Measurements from ENCODE around the gene NBL1. TPM values are rescaled to one million over a fixed set of nuclear protein-coding genes. Genes with fewer than 3 reads are reported as not detected.

The NBL1 gene
- total RNA-seq, 1 donor from 2014 or later = 7.8 TPM

DNA sequence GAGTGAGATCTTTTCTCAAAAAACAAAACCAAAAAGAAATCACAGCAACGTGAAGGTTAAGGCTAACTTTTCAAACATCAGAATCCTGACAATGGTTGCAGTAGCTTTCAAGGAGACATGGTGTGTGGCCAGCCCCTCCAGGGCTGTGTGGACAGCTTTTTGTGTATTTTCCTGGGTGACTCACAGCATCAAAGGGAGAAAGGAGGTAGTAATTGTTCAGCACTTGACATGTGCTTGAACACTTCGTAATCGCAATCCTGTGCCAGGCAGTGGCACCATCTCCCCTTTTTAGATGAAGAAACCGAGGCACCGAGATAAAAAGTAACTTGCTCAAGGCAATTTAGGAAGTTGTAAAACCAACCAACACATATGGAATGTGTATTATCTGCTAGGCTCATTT, 10.3 kb downstream of the NBL1 start:
- Mint-ChIP-seq H3K27me3 (ENCODE audit: low read depth) (peaks cover 2% of the 10 kb centered on the region), H3K4me1 (peaks cover 16% of the 10 kb centered on the region), H3K27ac (ENCODE audit: unreplicated experiment) (peak overlapping the region; percentile 30), H3K9me3 (no peaks in the 10 kb centered on the region), H3K36me3 (ENCODE audit: low read depth) (no peaks in the 10 kb centered on the region), H3K4me3 (no peak overlapping the region)
- no peak for TF ChIP-seq CTCF (conservative IDR thresholded peaks at IDR 0.05)
- DNase-seq (ENCODE audit: low read depth, low spot score) = no peak

DNA sequence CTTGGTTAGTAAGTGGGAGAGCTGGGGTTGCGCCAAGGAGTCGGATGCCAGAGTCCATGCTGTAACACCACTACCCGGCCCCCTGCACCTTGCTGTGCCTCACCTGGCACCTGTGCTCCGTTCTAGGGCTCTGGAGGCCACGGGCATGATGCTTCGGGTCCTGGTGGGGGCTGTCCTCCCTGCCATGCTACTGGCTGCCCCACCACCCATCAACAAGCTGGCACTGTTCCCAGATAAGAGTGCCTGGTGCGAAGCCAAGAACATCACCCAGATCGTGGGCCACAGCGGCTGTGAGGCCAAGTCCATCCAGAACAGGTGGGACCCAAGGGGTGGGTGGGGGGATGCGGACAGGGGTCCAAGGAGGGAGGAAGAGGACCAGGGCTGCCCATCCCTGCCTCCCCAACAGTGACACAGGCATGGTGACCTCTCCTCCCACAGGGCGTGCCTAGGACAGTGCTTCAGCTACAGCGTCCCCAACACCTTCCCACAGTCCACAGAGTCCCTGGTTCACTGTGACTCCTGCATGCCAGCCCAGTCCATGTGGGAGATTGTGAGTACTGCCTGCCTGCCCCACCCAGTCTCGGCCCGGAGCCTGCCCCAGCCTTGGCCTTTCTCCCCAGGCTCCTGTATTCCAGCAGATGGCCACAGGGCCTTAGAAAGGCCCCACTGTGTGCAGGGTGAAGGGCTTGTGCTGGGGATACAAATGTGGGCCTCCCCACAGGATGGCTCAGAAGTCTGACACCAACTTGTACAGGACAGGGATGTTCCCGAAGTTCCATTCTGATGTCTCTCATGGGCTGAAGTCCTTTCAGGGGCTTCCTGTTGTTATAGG, 11.0 kb downstream of the NBL1 start:
- Mint-ChIP-seq H3K27ac (ENCODE audit: unreplicated experiment) (no peak overlapping the region), H3K36me3 (ENCODE audit: low read depth) (no peaks in the 10 kb centered on the region), H3K4me1 (peaks cover 21% of the 10 kb centered on the region), H3K27me3 (ENCODE audit: low read depth) (peaks cover 6% of the 10 kb centered on the region), H3K4me3 (no peak overlapping the region), H3K9me3 (no peaks in the 10 kb centered on the region)
- no peak for DNase-seq (ENCODE audit: low read depth, low spot score)
- no peak for TF ChIP-seq CTCF (conservative IDR thresholded peaks at IDR 0.05)

GRCh38 chr1:19655718-19656080, 11.6 kb downstream of the NBL1 start:
- Mint-ChIP-seq H3K27me3 (ENCODE audit: low read depth) (peaks cover 12% of the 10 kb centered on the region), H3K9me3 (no peaks in the 10 kb centered on the region), H3K4me3 (no peak overlapping the region), H3K4me1 (peaks cover 21% of the 10 kb centered on the region), H3K36me3 (ENCODE audit: low read depth) (no peaks in the 10 kb centered on the region), H3K27ac (ENCODE audit: unreplicated experiment) (peak overlapping the region; percentile 62)
- no peak for TF ChIP-seq CTCF (conservative IDR thresholded peaks at IDR 0.05)
- no peak for DNase-seq (ENCODE audit: low read depth, low spot score)

DNA sequence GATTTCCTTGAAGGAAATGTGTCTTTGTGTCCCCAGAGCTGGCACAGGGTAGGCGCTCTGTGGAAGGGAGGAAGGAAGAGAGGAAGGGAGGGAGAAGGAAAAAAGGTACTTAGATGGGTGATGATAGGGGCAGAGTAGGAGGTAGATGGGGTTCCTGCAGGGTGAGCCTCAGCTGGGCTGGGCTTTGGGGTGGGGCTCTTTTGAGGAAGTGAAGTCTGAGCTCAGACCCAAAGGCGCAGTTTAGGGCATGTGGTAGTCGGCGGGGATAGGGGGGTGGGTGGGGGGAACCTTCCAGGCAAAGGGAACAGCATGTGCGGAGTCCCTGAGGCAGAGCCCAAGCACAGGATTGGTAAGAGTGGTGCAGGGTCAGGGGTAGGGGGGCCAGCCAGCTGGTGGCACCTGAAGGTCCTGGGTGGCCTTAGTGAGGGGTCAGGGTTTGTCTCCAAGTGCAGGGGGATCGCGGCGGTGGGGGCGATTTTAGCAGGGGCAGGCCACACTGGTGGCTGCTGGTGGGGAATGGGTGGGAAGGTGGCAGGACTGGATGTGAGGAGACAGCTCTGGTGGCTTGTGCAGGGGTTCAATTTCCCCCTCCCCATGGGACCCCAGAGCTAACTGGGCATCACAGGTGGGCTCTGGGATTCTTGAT, 12.1 kb downstream of the NBL1 start:
- Mint-ChIP-seq H3K4me3 (no peak overlapping the region), H3K27ac (ENCODE audit: unreplicated experiment) (peak overlapping the region; percentile 62), H3K36me3 (ENCODE audit: low read depth) (no peaks in the 10 kb centered on the region), H3K9me3 (no peaks in the 10 kb centered on the region), H3K4me1 (peaks cover 19% of the 10 kb centered on the region), H3K27me3 (ENCODE audit: low read depth) (peaks cover 17% of the 10 kb centered on the region)
- TF ChIP-seq CTCF (conservative IDR thresholded peaks at IDR 0.05) = no peak
- DNase-seq (ENCODE audit: low read depth, low spot score) = no peak

- no peak for DNase-seq (ENCODE audit: low read depth, low spot score)
- TF ChIP-seq CTCF (conservative IDR thresholded peaks at IDR 0.05) = no peak
- Mint-ChIP-seq H3K4me1 (peaks cover 17% of the 10 kb centered on the region), H3K27ac (ENCODE audit: unreplicated experiment) (no peak overlapping the region), H3K4me3 (no peak overlapping the region), H3K36me3 (ENCODE audit: low read depth) (no peaks in the 10 kb centered on the region), H3K9me3 (no peaks in the 10 kb centered on the region), H3K27me3 (ENCODE audit: low read depth) (peaks cover 24% of the 10 kb centered on the region)
Measured at GRCh38 chr1:19656780-19657466, 12.8 kb downstream of the NBL1 start.
